ENCODE measurements around the gene PHF23.

The PHF23 gene

GRCh38 chr17:7219812-7220592 is 19.3 kb downstream of the PHF23 start, which contains the start of the genes ACADVL and DLG4:
Gene ACADVL (plus strand): TSS chr17:7219938. CDS start chr17:7219985, 47 bp downstream.
Gene DLG4 (minus strand): TSS chr17:7219836.
- peak; percentile 71 for DNase-seq

- DNase-seq, result no peak
Measured at GRCh38 chr17:7219229-7219811, 19.9 kb downstream of the PHF23 start.

- DNase-seq, result no peak
Measured at GRCh38 chr17:7218758-7219157, 20.5 kb downstream of the PHF23 start.

GRCh38 chr17:7218166-7218565 is 21.1 kb downstream of the PHF23 start:
- DNase-seq, result no peak

GRCh38 chr17:7217113-7217987 is 21.9 kb downstream of the PHF23 start:
- DNase-seq, result no peak

GRCh38 chr17:7216242-7217112 is 22.8 kb downstream of the PHF23 start:
- no peak for DNase-seq

GRCh38 chr17:7215652-7216180 is 23.5 kb downstream of the PHF23 start:
- no peak for DNase-seq

GRCh38 chr17:7215136-7215638 is 24.1 kb downstream of the PHF23 start:
- no peak for DNase-seq

- DNase-seq, result peak; percentile 100
Measured at GRCh38 chr17:7214300-7215135, 24.7 kb downstream of the PHF23 start.

- DNase-seq, result peak; percentile 81
Measured at GRCh38 chr17:7213895-7214299, 25.4 kb downstream of the PHF23 start.

GRCh38 chr17:7211491-7212273 is 27.6 kb downstream of the PHF23 start:
- DNase-seq, result no peak

GRCh38 chr17:7208754-7209460 is 30.4 kb downstream of the PHF23 start:
- DNase-seq, result no peak

- DNase-seq, result no peak
Measured at GRCh38 chr17:7208027-7208571, 31.2 kb downstream of the PHF23 start.

- DNase-seq, result no peak
Measured at GRCh38 chr17:7207120-7208001, 31.9 kb downstream of the PHF23 start.

- DNase-seq, result no peak
Measured at GRCh38 chr17:7205561-7205960, 33.7 kb downstream of the PHF23 start.

GRCh38 chr17:7204828-7205461 is 34.3 kb downstream of the PHF23 start:
- DNase-seq, result peak; percentile 96

- DNase-seq, result no peak
Measured at GRCh38 chr17:7204336-7204735, 34.9 kb downstream of the PHF23 start.

- no peak for DNase-seq
Measured at GRCh38 chr17:7203391-7203790, 35.9 kb downstream of the PHF23 start.

Measured in activated CD4-positive, alpha-beta T cell treated with anti-CD3 and anti-CD28 coated beads, Interleukin-2, amount 50 U/mL, for 1 hour (primary cell).